ENCODE measurements around the gene SLC7A14.

DNA sequence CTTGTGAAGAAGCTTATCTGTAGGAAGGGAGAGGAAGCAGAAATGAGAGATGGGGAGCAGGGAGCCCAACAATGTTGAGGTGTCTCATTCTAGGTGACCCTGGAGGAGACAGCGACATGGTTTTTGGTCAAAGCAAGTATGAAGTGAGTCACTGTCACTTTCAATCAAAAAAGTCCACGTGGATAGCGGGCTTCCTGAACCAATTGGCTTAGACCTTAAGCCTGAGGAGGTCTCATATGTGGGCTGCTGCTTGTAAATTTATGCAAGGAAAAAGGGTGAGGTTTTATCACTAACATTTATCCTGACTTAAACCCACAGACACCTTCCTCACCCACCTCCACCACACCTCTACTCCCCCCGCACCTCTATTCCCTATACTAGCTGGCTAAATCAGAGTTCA is 144.5 kb downstream of the SLC7A14 start:
- TF ChIP-seq, protein P1, sequence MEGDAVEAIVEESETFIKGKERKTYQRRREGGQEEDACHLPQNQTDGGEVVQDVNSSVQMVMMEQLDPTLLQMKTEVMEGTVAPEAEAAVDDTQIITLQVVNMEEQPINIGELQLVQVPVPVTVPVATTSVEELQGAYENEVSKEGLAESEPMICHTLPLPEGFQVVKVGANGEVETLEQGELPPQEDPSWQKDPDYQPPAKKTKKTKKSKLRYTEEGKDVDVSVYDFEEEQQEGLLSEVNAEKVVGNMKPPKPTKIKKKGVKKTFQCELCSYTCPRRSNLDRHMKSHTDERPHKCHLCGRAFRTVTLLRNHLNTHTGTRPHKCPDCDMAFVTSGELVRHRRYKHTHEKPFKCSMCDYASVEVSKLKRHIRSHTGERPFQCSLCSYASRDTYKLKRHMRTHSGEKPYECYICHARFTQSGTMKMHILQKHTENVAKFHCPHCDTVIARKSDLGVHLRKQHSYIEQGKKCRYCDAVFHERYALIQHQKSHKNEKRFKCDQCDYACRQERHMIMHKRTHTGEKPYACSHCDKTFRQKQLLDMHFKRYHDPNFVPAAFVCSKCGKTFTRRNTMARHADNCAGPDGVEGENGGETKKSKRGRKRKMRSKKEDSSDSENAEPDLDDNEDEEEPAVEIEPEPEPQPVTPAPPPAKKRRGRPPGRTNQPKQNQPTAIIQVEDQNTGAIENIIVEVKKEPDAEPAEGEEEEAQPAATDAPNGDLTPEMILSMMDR (conservative IDR thresholded peaks at IDR 0.05; ENCODE audit: low read depth, low read length) = no peak
- no peak for TF ChIP-seq EZH2phosphoT487 (IDR thresholded peaks at IDR 0.05; ENCODE audit: borderline replicate concordance, low read length)
- TF ChIP-seq EZH2 (IDR thresholded peaks at IDR 0.05; ENCODE audit: low read length, unreplicated experiment) = no peak

Data from PC-3 (cell line).